Upper lobe of left lung (tissue), 4 donors: ENCODE measurements around the gene CUL7.

Experiments used
- CTCF ChIP-seq, 6 experiments: fragments of 450-650 bp in 4 of 6; fragments of 200-600 bp in 2 of 6; sonication (generic) in 2 of 6; IDR thresholded peaks; one replicate each; pipeline ENCODE4 v1.5.1; 2016 to 2019; ENCODE audit warnings: antibody characterized with exemption in 6 of 6
- EP300 ChIP-seq, 4 donors: sonication (generic); formaldehyde crosslinking; IDR thresholded peaks; one replicate each; pipeline ENCODE4 v1.5.1; 2017; ENCODE audit warnings: antibody characterized with exemption in 4 of 4, control low read depth in 2 of 4
- POLR2AphosphoS5 ChIP-seq, 2 donors: sonication (generic); formaldehyde crosslinking; IDR thresholded peaks; one replicate each; pipeline ENCODE4 v1.5.1; 2017; ENCODE audit warnings: antibody characterized with exemption in 2 of 2

DNA sequence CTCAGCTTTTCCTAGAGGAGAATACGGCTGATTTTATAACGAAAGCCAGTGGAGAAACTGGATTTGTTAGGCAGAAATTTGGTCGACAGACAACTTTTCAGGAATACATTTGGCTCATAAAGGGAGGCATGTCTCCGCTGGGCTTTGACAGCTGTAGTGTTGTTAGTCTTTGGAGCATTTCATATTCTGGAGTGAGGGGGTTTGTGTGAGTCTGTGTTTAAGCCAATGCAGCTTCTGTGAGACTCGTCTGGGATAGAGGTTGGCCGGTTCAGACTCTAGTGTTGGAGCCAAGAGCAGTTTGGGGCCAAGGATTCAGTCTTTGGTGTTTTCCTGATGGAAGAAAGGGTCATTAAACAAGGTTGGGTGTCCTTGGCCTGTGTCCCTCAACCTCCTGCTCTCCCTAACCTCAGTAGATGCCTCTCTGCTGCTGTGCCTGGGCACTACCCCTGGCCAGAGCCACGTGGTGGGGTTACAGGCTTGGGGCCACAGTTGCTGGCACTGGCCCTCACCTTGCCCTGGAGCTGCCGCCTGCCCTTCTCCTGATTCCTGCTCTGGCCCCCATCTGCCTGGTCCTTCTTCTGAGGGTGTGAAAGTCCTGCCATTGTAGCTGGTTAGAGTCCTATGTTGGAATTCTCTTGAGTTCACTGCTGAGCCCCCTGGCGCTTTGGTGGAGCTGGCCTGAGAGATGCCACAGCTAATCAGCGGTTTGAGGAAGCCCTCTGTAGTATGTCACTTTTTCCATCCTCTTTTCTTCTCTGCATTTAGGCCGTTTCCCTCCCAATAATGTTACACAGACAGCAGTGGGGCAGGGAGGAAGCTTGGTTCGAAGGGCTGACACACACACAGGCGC lies 29.4 kb upstream of the CUL7 start:
- TF ChIP-seq CTCF (IDR thresholded peaks at IDR 0.05) (no peak), EP300 (IDR thresholded peaks at IDR 0.05) (no peak), POLR2AphosphoS5 (IDR thresholded peaks at IDR 0.05) (no peak)
